Astrocyte (in vitro differentiated cells and primary cell): ENCODE data around the gene PHF12. TPM values are rescaled to one million over a fixed set of nuclear protein-coding genes. Genes with fewer than 3 reads are reported as not detected.

Source experiments
- DNase-seq: peaks from one replicate; pipeline ENCODE4 v3.0.0-alpha.2; 2010; ENCODE audit warnings: low read depth
- FAIRE-seq: peaks from 2 replicates; lab custom pipeline; 2011; peaks lifted over from hg19 to GRCh38; lab: Jason Lieb, UNC
- H2AFZ ChIP-seq: 2 replicates; pipeline ENCODE4 v1.6.0; 2012; ENCODE audit warnings: low read depth, low read length, inconsistent platforms
- H3K27ac ChIP-seq: 2 replicates; pipeline ENCODE4 v1.5.1; 2011; ENCODE audit warnings: low read depth, low read length, inconsistent platforms
- H3K27me3 ChIP-seq: 2 replicates; pipeline ENCODE4 v1.6.0; 2011; ENCODE audit warnings: low read length, inconsistent platforms; ENCODE audit not compliant: insufficient read depth
- H3K36me3 ChIP-seq: 2 replicates; pipeline ENCODE4 v1.5.1; 2011; ENCODE audit warnings: low read length, inconsistent platforms; ENCODE audit not compliant: insufficient read depth
- H3K4me1 ChIP-seq: 2 replicates; pipeline ENCODE4 v1.5.1; 2011; ENCODE audit warnings: low read length, inconsistent platforms; ENCODE audit not compliant: insufficient read depth
- H3K4me2 ChIP-seq: 2 replicates; pipeline ENCODE4 v1.6.0; 2012; ENCODE audit warnings: low read length, inconsistent platforms
- H3K4me3 ChIP-seq: 2 replicates; pipeline ENCODE4 v1.5.1; 2011; ENCODE audit warnings: low read depth, mild to moderate bottlenecking, low read length, inconsistent platforms; ENCODE audit not compliant: insufficient read depth
- H3K79me2 ChIP-seq: 2 replicates; pipeline ENCODE4 v1.6.0; 2012; ENCODE audit warnings: mild to moderate bottlenecking, low read length, inconsistent platforms; ENCODE audit not compliant: insufficient read depth
- H3K9ac ChIP-seq: 2 replicates; pipeline ENCODE4 v1.6.0; 2012; ENCODE audit warnings: mild to moderate bottlenecking, low read length, inconsistent platforms
- H3K9me3 ChIP-seq: 2 replicates; pipeline ENCODE4 v1.5.1; 2012; ENCODE audit warnings: low read depth, mild to moderate bottlenecking, low read length, inconsistent platforms; ENCODE audit not compliant: insufficient read depth
- H4K20me1 ChIP-seq: 2 replicates; pipeline ENCODE4 v1.6.0; 2012; ENCODE audit warnings: low read length, inconsistent platforms; ENCODE audit not compliant: insufficient read depth
- H3K27ac Mint-ChIP-seq: one replicate; pipeline ENCODE4 v1.8.0; 2021; ENCODE audit warnings: mild to moderate bottlenecking, mixed read lengths; ENCODE audit not compliant: unreplicated experiment
- H3K27me3 Mint-ChIP-seq: one replicate; pipeline ENCODE4 v1.8.0; 2021; ENCODE audit warnings: low read depth, mixed read lengths; ENCODE audit not compliant: unreplicated experiment
- H3K36me3 Mint-ChIP-seq: one replicate; pipeline ENCODE4 v1.8.0; 2021; ENCODE audit warnings: low read depth, mixed read lengths; ENCODE audit not compliant: unreplicated experiment
- H3K4me1 Mint-ChIP-seq: one replicate; pipeline ENCODE4 v1.8.0; 2021; ENCODE audit warnings: low read depth, mixed read lengths; ENCODE audit not compliant: unreplicated experiment
- H3K4me3 Mint-ChIP-seq: one replicate; pipeline ENCODE4 v1.8.0; 2021; ENCODE audit warnings: mild to moderate bottlenecking, moderate library complexity, mixed read lengths; ENCODE audit not compliant: unreplicated experiment
- H3K9me3 Mint-ChIP-seq: one replicate; pipeline ENCODE4 v1.8.0; 2021; ENCODE audit warnings: mild to moderate bottlenecking, mixed read lengths; ENCODE audit not compliant: unreplicated experiment
- EZH2 ChIP-seq: IDR thresholded peaks from 2 replicates; pipeline ENCODE4 v1.6.1; 2012; ENCODE audit warnings: mild to moderate bottlenecking, low read length, inconsistent platforms; ENCODE audit not compliant: insufficient read depth
- total RNA-seq: library from RNA; stranded (reverse); gene quantifications from 2 replicates; pipeline ENCODE4 v1.2.1, GENCODE V29; 2021
- TF ChIP-seq, protein P1 (sequence below): IDR thresholded peaks from 2 replicates; pipeline ENCODE4 v1.5.1; 2011; ENCODE audit warnings: low read depth, mild to moderate bottlenecking, inconsistent platforms, low read length, moderate library complexity; ENCODE audit not compliant: insufficient read depth

Gene PHF12
- total RNA-seq, 1 donor from 2014 or later = 41.6 TPM

DNA sequence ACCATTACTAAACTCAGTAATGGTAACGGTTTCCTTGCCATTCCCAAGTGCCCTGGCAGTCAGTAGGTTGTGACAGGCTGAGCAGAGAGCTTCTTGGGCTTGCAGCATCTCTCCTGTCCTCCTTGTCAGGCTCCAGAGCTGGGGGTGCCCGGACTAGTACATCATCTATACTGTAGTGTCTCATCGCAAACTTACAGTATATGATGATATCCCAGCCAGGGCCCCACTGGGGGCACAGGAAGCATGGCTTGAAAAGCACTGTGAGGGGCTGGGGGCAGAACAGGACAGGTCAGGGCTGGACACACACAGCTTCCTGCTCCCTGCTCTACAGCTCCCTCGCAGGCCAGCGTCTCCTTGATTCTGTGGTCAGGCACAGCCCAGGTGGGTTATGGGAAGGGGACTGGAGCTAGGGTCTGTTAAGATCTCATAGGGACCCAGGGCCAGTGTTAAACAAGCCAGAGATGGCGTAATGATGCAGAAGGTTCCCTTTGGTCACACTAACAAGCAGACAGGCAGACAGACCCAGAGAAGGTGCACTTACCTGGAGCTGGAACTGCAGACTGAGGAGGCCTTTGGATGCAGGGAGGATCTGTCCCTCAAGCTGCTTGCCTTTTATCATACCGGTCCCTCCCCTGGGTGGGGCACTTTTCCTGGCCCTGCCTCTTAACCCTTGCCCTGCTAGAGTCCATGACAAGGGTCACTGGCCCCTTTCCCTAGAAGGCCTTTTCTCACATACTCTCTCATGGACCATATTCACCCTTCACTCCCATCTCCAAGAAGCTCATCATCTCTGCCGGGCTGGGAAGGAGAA, 89.7 kb downstream of the PHF12 start:
- Mint-ChIP-seq H3K27me3 (no peaks in the 10 kb centered on the region), H3K4me1 (peaks cover 3% of the 10 kb centered on the region), H3K4me3 (no peak overlapping the region), H3K27ac (no peak overlapping the region), H3K36me3 (peaks cover 24% of the 10 kb centered on the region), H3K9me3 (no peaks in the 10 kb centered on the region)
- Histone ChIP-seq H3K79me2 (no peaks in the 10 kb centered on the region), H2AFZ (no peak overlapping the region), H3K27ac (no peak overlapping the region), H3K4me2 (no peak overlapping the region), H3K4me1 (no peaks in the 10 kb centered on the region), H3K9ac (no peak overlapping the region), H3K36me3 (peaks cover 12% of the 10 kb centered on the region), H3K4me3 (no peak overlapping the region), H3K9me3 (no peaks in the 10 kb centered on the region), H3K27me3 (no peaks in the 10 kb centered on the region), H4K20me1 (no peaks in the 10 kb centered on the region)
- TF ChIP-seq EZH2 = no peak
- TF ChIP-seq, protein P1, sequence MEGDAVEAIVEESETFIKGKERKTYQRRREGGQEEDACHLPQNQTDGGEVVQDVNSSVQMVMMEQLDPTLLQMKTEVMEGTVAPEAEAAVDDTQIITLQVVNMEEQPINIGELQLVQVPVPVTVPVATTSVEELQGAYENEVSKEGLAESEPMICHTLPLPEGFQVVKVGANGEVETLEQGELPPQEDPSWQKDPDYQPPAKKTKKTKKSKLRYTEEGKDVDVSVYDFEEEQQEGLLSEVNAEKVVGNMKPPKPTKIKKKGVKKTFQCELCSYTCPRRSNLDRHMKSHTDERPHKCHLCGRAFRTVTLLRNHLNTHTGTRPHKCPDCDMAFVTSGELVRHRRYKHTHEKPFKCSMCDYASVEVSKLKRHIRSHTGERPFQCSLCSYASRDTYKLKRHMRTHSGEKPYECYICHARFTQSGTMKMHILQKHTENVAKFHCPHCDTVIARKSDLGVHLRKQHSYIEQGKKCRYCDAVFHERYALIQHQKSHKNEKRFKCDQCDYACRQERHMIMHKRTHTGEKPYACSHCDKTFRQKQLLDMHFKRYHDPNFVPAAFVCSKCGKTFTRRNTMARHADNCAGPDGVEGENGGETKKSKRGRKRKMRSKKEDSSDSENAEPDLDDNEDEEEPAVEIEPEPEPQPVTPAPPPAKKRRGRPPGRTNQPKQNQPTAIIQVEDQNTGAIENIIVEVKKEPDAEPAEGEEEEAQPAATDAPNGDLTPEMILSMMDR = no peak
- FAIRE-seq (no peak), DNase-seq (no peak)

DNA sequence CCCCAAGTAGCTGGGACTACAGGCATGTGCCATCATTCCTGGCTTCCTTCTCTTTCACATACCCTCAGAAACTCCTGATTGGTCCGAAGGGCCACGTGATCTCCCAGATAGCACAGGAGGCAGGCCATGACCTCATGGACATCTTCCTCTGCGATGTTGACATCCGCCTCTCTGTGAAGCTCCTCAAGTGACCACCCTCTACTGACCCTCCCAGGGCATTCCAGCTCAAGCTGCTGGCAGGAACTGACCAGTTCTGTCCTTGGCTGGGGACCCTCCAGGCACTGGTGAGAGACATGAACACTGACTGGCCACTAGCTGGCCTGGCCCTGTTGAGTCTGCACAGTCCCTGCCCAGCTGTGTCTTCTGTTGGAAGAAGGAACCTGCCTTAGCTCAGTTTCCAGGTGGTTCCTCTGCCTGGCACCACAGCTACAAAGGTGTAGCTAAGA, 90.9 kb downstream of the PHF12 start:
- H3K9me3 ChIP-seq = no peaks in the 10 kb centered on the region
- DNase-seq (no peak), FAIRE-seq (no peak)
- Mint-ChIP-seq H3K4me3 (no peak overlapping the region), H3K27me3 (no peaks in the 10 kb centered on the region), H3K27ac (no peak overlapping the region), H3K4me1 (no peaks in the 10 kb centered on the region), H3K36me3 (peaks cover 28% of the 10 kb centered on the region), H3K9me3 (no peaks in the 10 kb centered on the region)
- no peak overlapping the region for H3K4me2 ChIP-seq
- no peak overlapping the region for H3K27ac ChIP-seq
- no peak overlapping the region for H2AFZ ChIP-seq
- no peaks in the 10 kb centered on the region for H4K20me1 ChIP-seq
- H3K79me2 ChIP-seq = peaks cover 11% of the 10 kb centered on the region
- peaks cover 4% of the 10 kb centered on the region for H3K4me1 ChIP-seq
- peaks cover 14% of the 10 kb centered on the region for H3K36me3 ChIP-seq
- no peak overlapping the region for H3K4me3 ChIP-seq
- H3K9ac ChIP-seq = no peak overlapping the region
- no peak for TF ChIP-seq EZH2
- TF ChIP-seq, protein P1 = no peak
- no peaks in the 10 kb centered on the region for H3K27me3 ChIP-seq

DNA sequence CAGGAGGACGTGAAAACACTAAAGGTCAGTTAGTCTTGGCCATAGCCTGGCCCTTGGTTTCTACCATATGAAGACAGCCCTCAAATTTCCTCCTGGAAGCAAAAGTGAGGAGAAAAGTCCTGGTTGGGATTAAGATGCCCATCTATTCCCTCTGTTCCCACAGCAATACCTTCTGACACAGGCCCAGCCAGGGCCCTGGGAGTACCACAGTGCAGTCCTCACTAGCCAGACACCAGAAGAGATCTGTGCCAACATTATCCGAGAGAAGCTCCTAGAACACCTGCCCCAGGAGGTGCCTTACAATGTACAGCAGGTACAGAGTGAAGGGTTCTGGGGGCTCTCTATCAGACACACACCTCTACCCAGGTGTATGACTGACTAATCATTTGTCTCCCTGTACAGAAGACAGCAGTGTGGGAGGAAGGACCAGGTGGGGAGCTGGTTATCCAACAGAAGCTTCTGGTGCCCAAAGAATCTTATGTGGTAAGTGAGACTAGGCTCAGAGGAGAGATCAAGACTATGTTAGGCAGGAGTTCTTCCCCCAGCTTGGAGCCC, 92.4 kb downstream of the PHF12 start:
- FAIRE-seq (no peak), DNase-seq (no peak)
- Mint-ChIP-seq H3K27me3 (no peaks in the 10 kb centered on the region), H3K4me1 (no peaks in the 10 kb centered on the region), H3K36me3 (peaks cover 25% of the 10 kb centered on the region), H3K27ac (no peak overlapping the region), H3K4me3 (no peak overlapping the region), H3K9me3 (no peaks in the 10 kb centered on the region)
- no peak for TF ChIP-seq EZH2
- TF ChIP-seq, protein P1 = no peak
- Histone ChIP-seq H3K36me3 (peaks cover 14% of the 10 kb centered on the region), H3K4me2 (no peak overlapping the region), H3K9ac (no peak overlapping the region), H3K79me2 (peaks cover 17% of the 10 kb centered on the region), H3K4me3 (no peak overlapping the region), H3K4me1 (peaks cover 5% of the 10 kb centered on the region), H3K27ac (no peak overlapping the region), H3K9me3 (no peaks in the 10 kb centered on the region), H2AFZ (no peak overlapping the region), H4K20me1 (no peaks in the 10 kb centered on the region), H3K27me3 (no peaks in the 10 kb centered on the region)
